Brain pericyte (primary cell): ENCODE data around the gene METTL1.
"Not testable (repeated sequence)": the region's sequence is repeated elsewhere in the genome, so short reads cannot be mapped to it uniquely, and the experiment has no call there.

Experiments
- DNase-seq: peaks from one replicate; pipeline ENCODE4 v3.0.0-alpha.2; 2012; ENCODE audit warnings: low read depth, low spot score

METTL1 gene

DNA sequence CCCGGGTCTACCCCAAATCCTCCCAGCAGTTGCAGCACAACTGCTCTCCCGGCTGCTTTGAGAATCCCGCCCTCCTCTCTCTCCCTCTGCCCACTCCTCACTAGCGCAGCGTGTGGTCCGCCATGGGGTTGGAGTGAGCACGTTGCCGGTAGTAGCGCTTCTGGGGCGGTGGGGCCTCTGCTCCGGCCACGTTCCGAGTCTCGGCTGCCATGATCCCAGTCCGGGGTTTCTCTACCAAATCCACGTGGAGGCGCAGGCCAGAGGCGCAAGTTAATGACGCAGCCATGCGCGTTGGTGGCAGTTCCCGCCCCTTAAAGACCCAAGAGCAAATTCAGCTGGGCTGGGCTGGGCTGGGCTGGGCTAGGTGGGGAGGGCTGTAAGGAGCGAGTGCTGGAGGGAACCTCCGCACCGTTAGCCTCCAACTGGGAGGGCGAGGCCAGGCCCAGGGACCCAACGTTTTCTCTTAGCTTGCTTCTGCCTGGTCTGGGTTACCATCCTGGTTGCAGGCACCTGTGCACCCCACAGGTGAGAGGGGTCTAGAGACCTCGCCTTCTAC lies at the start of gene METTL1:
Gene METTL1 (minus strand): TSS at position 233 of the 556 bp plus-strand sequence. CDS start 22 bp downstream, at position 211.
- peak; percentile 85 for DNase-seq

- not testable (repeated sequence) for DNase-seq
Observed at GRCh38 chr12:57821015-57821414, 49.1 kb upstream of the METTL1 start.

DNA sequence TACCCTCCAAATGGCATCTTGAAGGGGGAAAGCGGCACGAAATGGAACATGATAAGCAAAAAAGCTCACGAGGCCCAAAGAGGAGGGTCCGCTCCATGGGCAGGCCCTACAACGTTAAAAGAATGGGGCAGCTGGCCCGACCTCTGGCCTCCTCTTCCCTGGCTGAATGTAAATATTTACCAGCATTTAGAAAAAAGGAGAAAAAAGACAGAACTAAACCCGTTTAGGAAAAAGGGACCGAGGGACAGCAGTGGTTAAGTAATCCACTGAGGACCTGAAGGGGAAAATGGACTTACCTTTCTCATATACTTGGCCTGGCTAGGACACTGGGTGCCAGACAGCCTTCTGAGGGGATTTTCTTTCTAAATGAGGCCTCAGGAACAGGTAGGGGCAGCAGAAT lies 48.2 kb upstream of the METTL1 start:
- DNase-seq = not testable (repeated sequence)

GRCh38 chr12:57817990-57818331 lies 46.1 kb upstream of the METTL1 start:
- not testable (repeated sequence) for DNase-seq

DNA sequence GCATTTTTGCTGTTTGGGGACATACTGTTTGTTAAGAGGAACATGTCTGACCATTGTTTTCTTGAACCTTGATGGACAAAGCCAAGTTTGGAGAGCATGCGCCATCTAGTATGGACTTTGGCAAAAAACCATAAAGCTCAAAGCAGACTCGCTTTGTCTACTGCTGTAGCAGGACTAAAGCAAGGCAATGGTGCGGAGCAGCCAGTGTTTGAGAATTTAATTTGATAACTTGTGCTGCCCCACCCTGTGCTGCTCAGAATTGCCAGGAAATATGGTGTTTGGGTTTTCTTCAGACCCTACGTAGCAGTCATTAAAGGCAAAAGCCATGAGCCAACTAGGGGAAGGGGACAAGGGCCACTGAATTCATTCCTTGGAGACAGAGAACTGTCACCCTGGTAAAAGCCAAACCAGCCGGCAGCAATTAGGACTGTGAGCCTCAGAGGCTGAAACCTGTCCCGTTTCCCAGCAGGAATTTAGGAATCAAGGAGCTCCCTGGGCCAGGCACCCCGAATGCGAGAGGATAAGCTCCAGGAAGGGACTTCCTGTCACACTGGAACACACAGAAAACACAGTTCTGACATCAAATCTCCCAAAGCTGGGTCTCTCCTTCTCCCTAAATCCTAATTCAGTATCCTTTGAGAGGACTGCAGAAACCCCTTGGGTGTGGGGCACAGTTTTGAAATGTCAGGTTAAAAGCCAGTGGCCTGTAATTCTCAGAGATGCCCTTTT lies 45.5 kb upstream of the METTL1 start:
- DNase-seq = no peak

GRCh38 chr12:57816855-57817151 lies 44.9 kb upstream of the METTL1 start:
- no peak for DNase-seq

- DNase-seq = no peak
Observed at GRCh38 chr12:57816001-57816854, 44.3 kb upstream of the METTL1 start.

DNA sequence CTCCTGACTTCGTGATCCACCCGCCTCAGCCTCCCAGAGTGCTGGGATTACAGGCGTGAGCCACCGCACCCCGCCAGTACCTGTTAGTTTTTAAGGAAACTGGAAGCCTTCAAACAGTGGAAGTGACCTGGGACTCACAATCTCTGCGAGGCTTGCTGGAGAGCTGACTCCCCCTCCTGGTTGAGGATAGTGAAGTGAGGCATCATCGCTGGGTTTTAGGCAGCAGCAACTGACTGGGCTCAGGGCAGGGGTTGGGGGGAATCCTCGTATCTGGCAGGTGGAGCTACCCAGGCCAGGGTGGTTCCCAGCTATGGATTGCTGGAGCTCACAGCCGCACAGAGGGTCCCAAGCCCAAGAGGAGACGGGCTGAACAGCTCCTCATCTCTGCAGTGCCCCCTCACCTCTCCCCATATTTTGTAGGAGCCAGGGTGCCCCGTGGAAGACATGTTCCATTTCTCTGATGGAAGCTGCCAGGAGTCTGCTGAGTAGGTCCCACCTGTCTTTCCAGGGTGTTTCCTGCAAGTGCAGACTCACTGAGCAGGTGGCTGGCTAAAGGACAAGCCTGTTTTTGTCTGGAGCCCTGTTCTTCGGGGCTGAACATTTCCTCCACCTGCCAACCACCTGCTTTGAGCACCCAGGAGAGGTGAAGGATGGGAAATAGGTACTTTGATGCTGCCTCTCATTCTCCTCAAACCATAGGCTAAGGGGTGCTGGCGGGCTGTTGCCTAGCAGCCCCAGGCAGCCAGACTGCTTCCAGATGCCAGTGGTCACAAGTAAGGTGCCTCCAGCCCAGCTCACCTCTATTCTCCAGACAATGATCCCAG lies 43.5 kb upstream of the METTL1 start:
- DNase-seq = no peak

- no peak for DNase-seq
Observed at GRCh38 chr12:57813971-57814772, 42.3 kb upstream of the METTL1 start.

DNA sequence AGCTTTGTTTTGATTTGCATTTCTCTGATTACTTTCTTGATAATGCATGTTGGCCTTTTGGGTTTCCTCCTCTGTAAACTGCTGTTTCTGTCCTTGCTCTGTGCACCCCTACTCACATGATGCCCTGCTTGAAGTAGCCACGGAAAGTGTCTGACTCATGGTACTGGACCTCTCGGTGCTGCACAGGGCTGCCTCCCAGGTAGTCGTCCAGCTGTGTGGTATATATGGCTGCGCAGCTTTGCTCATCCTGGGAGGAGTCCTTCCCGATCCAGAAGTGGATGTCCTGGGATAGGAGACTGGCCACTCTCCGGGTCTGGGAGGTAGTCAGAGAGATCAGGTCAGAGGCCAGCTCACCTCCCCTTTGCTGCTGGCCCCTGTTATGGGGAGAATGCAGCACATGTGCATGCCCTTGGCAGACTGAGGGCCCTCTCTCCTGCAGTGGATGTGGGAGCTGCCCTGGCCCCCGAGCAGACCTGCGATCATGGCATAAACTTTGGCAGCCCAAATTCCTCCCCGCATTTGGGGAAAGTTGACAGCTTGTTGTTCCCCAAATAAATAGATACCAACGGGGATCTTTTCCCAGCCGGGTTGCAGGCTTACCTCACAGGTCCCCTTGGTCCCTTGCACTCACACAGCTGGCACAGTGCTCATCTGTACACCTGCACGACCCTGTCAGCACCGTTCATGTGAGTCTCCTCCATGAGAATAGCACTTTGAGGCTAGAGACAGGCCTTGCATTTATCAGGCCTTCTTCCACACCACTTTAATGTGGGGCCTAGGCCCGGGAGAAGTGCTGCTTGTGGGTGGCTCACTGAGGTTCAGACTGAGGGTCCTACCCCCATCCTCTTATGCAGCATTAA lies 41.4 kb upstream of the METTL1 start:
- no peak for DNase-seq

- no peak for DNase-seq
Observed at GRCh38 chr12:57811028-57811755, 39.3 kb upstream of the METTL1 start.

DNA sequence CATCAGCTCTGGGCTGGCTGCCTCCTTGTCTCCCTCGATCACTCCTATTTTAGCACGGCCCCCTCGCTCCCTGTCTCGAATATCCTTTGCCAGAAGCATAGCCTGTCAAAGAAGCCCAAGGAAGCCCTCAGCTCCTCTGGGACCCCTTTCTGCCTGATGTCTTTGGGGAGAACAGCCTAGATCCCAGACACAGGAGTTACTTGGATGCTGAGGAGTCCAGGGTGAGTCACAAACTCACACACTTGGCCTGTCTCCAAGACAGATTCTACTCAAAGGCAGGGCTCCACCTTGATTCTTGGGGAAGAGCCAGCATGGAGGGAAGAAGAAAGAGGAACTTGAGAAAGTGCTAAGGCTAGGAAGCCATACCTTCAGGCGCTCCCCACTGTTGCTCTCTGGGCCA lies 38.5 kb upstream of the METTL1 start:
- DNase-seq = no peak

GRCh38 chr12:57809425-57809824 lies 37.5 kb upstream of the METTL1 start:
- DNase-seq = no peak

DNA sequence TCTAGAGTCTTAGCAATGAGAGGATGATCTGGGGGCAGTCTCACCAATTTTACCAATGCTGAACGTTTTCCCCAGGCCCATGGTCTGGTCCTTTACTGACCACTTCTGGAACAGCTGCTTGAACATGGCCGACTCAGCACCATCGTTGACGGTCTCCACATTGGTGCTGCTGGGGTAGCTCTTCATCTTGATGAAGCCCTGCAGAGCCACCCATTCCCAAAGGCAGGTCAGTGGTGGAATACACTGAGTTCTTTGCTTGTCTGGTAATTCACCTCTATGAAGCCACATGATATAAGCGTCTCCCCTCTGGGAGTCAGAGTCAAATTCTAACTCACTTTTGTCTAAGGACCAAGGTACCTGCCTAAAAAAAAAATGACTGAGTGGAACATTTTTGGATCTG lies 36.4 kb upstream of the METTL1 start:
- DNase-seq = no peak

GRCh38 chr12:57807285-57807684 lies 35.4 kb upstream of the METTL1 start:
- no peak for DNase-seq

DNA sequence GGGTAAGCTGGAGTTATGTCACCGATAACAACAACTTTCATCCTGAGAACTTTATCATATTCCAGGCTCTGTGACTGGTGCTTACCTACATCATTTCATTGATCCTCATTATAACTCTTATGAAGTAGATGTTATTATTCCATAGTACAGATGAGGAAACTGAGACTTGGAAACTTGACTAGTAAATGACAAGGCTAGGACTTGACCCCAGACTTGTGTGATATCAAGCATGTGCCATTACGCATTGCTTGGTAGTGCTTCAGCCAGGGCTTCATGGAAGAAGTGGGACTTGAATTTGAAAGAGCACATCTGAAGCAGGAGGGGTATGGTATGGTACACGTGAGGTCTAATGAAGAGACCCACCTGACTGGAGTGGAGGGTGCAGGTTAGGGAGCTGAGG lies 34.8 kb upstream of the METTL1 start:
- DNase-seq = no peak

GRCh38 chr12:57803319-57803893 lies 31.5 kb upstream of the METTL1 start:
- DNase-seq = peak; percentile 17

DNA sequence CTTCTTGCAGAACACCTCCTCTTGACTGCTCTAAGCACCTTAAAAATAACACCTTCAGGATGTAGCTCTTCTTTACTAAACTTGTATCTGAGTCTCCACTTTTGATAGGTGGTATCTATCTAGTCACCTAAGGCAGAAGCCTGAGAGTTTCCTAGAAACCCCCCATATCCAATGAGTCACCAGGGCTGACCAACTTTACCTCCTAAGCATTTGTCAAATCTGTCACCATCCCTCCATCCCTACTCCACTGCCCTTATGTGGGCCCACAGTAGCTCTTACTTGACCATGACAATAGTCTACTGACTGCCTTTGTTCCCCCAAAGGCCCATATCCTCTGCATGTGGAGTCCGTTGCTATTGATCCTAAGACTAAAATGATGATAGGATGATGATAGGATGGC lies 30.7 kb upstream of the METTL1 start:
- DNase-seq = no peak

DNA sequence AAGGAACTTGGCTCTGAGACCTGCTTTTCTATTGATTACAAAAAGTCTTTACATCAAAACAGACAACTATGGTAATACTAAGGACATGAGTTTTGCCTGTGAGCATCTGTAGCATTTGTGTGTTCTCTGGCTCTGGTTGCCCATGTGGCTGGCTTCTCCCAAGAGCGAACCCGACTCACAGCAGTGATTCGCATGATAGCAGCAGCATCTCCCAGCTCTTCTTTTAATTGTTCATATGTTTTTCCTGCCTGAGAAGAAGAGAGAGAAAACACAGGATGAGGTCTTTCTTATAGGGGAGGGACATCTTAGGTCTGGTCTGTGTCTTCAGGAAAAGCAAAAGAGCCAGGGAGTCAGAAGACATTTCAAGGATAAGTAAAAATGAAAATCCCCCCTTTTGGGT lies 29.1 kb upstream of the METTL1 start:
- DNase-seq = no peak
